HepG2 (cell line): ENCODE results near the gene WNT1. TPM values are rescaled to one million over a fixed set of nuclear protein-coding genes. Genes with fewer than 3 reads are reported as not detected.

Experiments
- ATF7-NPFF ChIP-seq: sonication (generic); formaldehyde crosslinking; IDR thresholded peaks from 2 replicates; pipeline ENCODE4 v1.8.1; 2023; ENCODE audit warnings: mild to moderate bottlenecking, low read depth, missing genetic modification reagents, moderate library complexity
- HBP1 ChIP-seq: IDR thresholded peaks from 2 replicates; pipeline ENCODE4 v1.6.1; 2016; ENCODE audit warnings: low read depth, control low read depth
- HNRNPL ChIP-seq: fragments of 200-400 bp; formaldehyde crosslinking; IDR thresholded peaks from 2 replicates; pipeline ENCODE4 v1.6.1; 2017; ENCODE audit warnings: mild to moderate bottlenecking, low read depth, low read length
- IRX3 ChIP-seq: sonication (generic); formaldehyde crosslinking; IDR thresholded peaks from 2 replicates; pipeline ENCODE4 v1.8.1; 2023; ENCODE audit warnings: mild to moderate bottlenecking, low read depth, missing genetic modification reagents, borderline replicate concordance
- JARID2 ChIP-seq: sonication (generic); formaldehyde crosslinking; IDR thresholded peaks from 2 replicates; pipeline ENCODE4 v1.8.1; 2023; ENCODE audit warnings: missing genetic modification reagents, inconsistent platforms; ENCODE audit not compliant: insufficient replicate concordance
- MXD3 ChIP-seq: IDR thresholded peaks from 2 replicates; pipeline ENCODE4 v1.6.1; 2016; ENCODE audit warnings: mild to moderate bottlenecking, missing biosample characterization, missing genetic modification reagents
- NCOA2 ChIP-seq: sonication (generic); formaldehyde crosslinking; IDR thresholded peaks from 2 replicates; pipeline ENCODE4 v1.8.0; 2022; ENCODE audit warnings: inconsistent platforms
- NR0B2 ChIP-seq: sonication (generic); formaldehyde crosslinking; IDR thresholded peaks from 2 replicates; pipeline ENCODE4 v1.4.0; 2020; ENCODE audit warnings: mild to moderate bottlenecking, missing genetic modification reagents
- NR2F2 ChIP-seq: IDR thresholded peaks from 2 replicates; pipeline ENCODE4 v1.6.1; 2012; ENCODE audit warnings: low read depth, inconsistent platforms, borderline replicate concordance
- SOX6 ChIP-seq, 2 experiments: fragments of 450-650 bp in 1 of 2; sonication (generic) in 1 of 2; formaldehyde crosslinking in 1 of 2; IDR thresholded peaks; 2 replicates each; pipeline versions ENCODE4 v1.4.0 to v1.6.1; 2017 to 2020; ENCODE audit warnings: antibody characterized with exemption in 1 of 2, mild to moderate bottlenecking in 1 of 2, missing genetic modification reagents in 1 of 2
- TCF7L2 ChIP-seq: IDR thresholded peaks from 2 replicates; pipeline ENCODE4 v1.6.1; 2011; ENCODE audit warnings: mild to moderate bottlenecking, low read depth, low read length, moderate library complexity
- TOPORS ChIP-seq: sonication (generic); formaldehyde crosslinking; IDR thresholded peaks from 2 replicates; pipeline ENCODE4 v1.8.0; 2023; ENCODE audit warnings: mild to moderate bottlenecking, missing genetic modification reagents
- ZFAT ChIP-seq: sonication (generic); formaldehyde crosslinking; conservative IDR thresholded peaks from 2 replicates; pipeline ENCODE4 v1.8.1; 2023; ENCODE audit warnings: missing genetic modification reagents, inconsistent platforms
- ZNF143 ChIP-seq: sonication (generic); formaldehyde crosslinking; IDR thresholded peaks from 2 replicates; pipeline ENCODE4 v1.4.0; 2020; ENCODE audit warnings: missing genetic modification reagents
- ZNF646 ChIP-seq: sonication (generic); formaldehyde crosslinking; IDR thresholded peaks from 2 replicates; pipeline ENCODE4 v1.9.0; 2021; ENCODE audit warnings: mild to moderate bottlenecking, missing genetic modification reagents
- ZNF652 ChIP-seq: IDR thresholded peaks from 2 replicates; pipeline ENCODE4 v1.6.1; 2016; ENCODE audit warnings: low read depth, borderline replicate concordance
- polyA plus RNA-seq, 8 experiments: library from polyadenylated mRNA; depleted of rRNA in 3 of 8; stranded (reverse) in 7 of 8; unstranded in 1 of 8; fragments of >200 nt; fragmentation: Illumina TruSeq in 4 of 8; extraction: Trizol in 4 of 8; gene quantifications; 2 replicates each; pipeline versions ENCODE4 v1.2.1 to v1.2.3, GENCODE V29; 2011 to 2016; ENCODE audit warnings: low read depth in 4 of 8, missing spikeins in 1 of 8, mixed read lengths in 1 of 8; ENCODE audit not compliant: insufficient read depth in 1 of 8
- total RNA-seq, 5 experiments: library from RNA; depleted of rRNA; stranded (reverse); fragments of >200 nt; fragmentation: Illumina TruSeq; extraction: Trizol; gene quantifications; 2 replicates each; pipeline ENCODE4 v1.2.3, GENCODE V29; 2016; ENCODE audit warnings: low read depth in 1 of 5
- TF ChIP-seq, protein P1 (sequence below): IDR thresholded peaks from 2 replicates; pipeline ENCODE4 v1.6.1; 2016; ENCODE audit warnings: missing genetic modification reagents, missing compliant biosample characterization

WNT1 gene
- total and polyA plus RNA-seq, 2 of the 13 experiments (the other 11 are each of a cell fraction or from before 2014, with no cell fraction given) = not detected

DNA sequence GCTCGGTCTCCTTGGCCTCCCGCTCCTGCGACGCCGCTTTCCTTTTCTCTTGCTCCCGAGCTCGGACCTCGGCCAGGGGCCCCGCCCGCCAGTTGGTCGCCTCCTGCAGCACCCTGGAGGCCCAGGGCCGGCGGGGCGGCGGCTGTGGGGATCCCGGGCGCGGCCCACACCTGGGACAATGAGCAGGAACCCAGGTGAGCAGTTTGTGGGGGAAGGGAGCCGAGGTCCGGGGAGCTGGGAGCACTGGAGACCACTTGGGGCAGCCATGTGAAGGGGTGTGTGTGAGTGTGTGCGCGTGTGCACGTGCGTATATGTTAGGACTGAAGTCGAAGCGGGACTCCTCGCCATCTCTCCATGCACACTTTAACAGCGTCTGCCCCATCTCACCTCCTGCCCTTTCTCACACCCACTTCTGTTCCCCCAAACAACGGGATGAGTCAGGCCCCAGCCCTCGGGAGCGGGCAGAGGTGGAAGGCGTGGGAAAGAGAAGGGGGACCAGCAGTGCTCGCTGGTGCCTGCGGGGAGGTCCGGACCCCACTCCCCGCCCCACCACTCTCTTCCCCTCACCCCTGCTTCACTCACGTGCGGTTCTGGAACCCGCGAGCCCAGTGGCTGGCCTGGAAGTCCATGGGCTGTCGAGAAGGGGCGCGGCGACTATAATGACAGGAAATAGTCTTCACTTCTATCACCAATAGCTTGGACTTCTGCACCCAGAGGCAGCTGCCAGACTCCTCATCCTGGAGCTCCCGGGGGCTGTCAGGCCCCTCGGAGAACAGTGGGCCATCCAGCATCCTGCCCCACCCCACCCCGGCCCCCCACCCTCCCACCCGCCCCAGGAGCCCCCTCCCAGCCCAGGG, 20.6 kb downstream of the WNT1 start (continued):
- TF ChIP-seq ZNF646 (CRISPR knock-in tag) = no peak
- no peak for TF ChIP-seq HNRNPL
- peak; percentile 59; the same call in 1 of the 2 replicates for TF ChIP-seq ZFAT (CRISPR knock-in tag)
- TF ChIP-seq IRX3 (CRISPR knock-in tag) = no peak
- no peak for TF ChIP-seq HBP1 (CRISPR knock-in tag)
- no peak for TF ChIP-seq SOX6 (IDR thresholded peaks at IDR 0.05)
- no peak for TF ChIP-seq SOX6 (CRISPR knock-in tag; IDR thresholded peaks at IDR 0.05)
- no peak for TF ChIP-seq ZNF652
- peak; percentile 91 for TF ChIP-seq MXD3
- no peak; the same call in 1 of the 2 replicates for TF ChIP-seq ATF7-NPFF
- TF ChIP-seq NR0B2 = peak; percentile 39; the same call in 1 of the 2 replicates
- no peak; the same call in none of the 2 replicates for TF ChIP-seq ZNF143
- no peak for TF ChIP-seq JARID2
- no peak for TF ChIP-seq NR2F2
- TF ChIP-seq TOPORS = no peak
- TF ChIP-seq NCOA2 (CRISPR knock-in tag) = 0 out of 2 replicates have a peak, but pooled peaks have one; percentile 16
- TF ChIP-seq, protein P1, sequence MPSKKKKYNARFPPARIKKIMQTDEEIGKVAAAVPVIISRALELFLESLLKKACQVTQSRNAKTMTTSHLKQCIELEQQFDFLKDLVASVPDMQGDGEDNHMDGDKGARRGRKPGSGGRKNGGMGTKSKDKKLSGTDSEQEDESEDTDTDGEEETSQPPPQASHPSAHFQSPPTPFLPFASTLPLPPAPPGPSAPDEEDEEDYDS (CRISPR knock-in tag) = no peak
- TF ChIP-seq TCF7L2 = no peak
